HG03108 (cell line): Measurements from ENCODE around the gene NAIF1.
"Not testable (repeated sequence)": the region's sequence is repeated elsewhere in the genome, so short reads cannot be mapped to it uniquely, and the experiment has no call there.

Experiments
- ATAC-seq: cut with Tn5 transposase; IDR thresholded peaks from one replicate; pipeline ENCODE4 v1.9.1; 2021; ENCODE audit warnings: moderate library complexity; ENCODE audit not compliant: unreplicated experiment

Gene NAIF1

DNA sequence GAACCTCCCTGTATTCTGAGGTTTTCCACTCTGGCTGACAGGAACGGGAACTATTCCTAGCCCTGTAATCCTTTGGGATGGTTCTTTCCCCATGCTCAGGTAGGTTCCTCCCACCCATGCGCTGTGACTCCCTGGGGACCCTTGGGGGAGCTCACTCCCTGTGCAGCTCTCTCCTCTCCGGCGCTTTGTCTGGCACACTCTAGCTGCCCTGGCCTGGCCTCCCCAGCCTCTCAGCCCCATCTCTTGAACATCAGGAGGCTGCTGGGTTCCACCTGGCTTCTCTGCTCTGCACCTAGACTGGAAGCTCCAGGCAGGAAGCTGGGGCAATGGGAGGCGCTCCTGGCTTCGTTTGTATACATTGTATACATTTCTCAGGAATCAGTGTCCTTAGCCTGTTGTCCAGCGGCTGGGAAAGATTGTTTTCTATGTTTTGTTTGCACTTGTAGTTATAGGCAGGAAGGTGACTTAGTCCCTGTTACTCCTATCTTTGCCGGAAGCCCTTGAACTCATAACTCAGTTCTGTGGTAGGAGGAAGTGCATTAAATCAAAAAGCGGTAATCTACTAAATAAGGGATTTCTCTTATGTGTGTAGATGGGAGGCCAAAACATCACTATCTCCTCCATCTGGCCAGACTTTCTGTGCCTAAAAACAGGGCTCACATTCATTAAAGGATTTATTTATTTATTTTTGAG lies 21.3 kb upstream of the NAIF1 start:
- no peak for ATAC-seq

DNA sequence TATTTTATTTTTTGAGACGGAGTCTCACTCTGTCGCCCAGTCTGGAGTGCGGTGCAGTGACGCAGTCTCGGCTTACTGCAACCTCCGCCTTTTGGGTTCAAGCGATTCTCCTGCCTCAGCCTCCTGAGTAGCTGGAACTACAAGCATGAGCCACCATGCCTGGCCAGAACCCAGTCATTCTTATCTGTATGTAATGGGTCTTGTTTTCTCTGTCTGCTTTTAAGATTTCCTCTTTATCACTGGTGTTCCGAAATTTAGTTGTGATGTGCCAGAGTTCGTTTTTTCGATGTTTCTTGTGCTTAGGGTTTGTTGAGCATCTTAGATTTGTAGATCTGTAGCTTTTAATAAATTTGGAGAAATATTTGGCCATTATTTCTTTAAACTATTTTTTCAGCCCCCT lies 20.1 kb upstream of the NAIF1 start:
- no peak for ATAC-seq

DNA sequence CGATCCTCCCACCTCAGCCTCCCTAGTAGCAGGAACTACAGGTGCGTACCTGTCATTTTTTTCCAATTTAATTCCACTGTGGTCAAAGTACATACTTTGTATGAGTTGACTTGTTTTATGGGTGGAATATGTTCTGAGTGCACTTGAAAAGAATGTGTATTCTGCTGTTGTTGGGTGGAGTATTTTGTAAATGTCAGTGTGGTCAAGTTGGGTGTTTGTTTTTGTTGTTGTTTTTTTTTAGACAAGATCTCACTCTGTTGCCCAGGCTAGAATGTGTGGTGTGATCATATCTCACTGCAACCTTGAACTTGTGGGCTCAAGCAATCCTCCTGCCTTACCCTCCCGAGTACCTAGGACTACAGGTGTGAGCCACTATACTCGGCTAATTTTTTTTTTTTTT lies 18.8 kb upstream of the NAIF1 start:
- ATAC-seq = no peak

DNA sequence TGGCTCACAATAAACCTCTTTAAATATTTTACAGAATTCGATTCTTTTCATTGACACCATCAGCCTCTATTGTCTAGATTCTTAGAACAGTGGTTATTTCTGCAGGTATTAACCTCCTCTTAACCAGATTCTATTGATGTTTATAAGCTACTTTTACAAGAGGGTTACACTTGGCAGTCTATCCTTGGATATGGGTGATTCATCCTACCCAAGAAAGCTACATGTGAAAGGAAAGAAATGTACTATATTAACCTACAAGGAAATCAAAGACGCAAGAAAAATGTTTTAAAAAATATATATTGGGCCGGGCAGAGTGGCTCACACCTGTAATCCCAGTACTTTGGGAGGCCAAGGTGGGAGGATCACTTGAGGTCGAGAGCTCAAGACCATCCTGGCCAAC lies 17.6 kb upstream of the NAIF1 start:
- ATAC-seq = no peak

DNA sequence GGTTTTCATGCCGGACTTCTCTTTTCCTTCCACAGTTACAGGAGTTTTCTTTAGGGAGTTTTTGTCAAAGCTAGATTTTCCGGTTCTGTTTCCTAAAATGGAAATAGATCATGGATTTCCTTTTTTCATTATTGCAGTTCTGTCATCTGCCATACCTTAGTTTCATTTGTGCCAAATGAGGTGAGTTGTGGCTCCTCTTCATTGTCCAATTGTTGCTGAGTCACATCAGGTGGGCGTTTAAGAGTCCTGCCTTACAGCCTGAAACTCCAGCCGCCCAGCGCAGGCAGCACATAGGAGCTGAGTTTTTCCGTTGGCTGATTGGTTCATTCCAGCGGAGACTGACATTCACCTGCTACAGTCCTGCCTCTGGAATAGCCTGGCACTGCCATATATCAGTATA lies 15.0 kb upstream of the NAIF1 start:
- ATAC-seq = no peak

DNA sequence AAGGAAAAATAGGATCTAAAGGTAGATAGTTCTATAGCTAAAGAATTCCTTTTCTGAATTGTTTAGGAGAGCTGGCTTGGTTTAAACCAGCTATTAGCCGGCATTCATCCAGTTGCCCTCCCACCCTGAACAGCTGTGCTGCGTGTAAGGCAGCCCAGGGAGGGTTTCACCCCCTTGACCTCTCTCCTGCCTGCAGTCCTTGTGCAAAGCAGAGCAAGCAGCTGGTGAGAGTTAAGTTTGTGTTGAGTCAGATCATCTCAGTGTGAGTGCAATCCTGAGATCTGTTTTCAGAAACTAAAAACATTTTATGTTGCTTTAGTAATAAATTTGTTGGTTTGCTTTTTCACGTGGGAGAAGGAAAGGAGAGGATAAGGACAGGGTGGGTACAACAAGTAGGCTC lies 13.9 kb upstream of the NAIF1 start:
- ATAC-seq = no peak

DNA sequence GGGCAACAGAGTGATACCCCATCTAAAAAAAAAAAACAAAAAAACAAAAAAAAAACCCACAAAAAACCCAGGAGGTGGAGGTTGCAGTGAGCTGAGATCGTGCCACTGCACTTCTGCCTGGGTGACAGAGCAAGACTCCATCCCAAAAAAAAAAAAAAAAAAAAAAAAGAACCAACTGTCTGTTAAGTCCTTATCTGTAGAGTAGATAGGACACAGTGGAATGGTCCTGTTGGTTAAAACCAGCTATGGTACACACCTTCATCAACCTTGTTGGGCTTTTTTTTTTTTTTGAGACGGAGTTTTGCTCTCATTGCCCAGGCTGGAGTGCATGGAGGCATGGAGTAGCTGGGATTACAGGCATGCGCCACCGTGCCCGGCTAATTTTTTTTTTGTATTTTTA lies 13.1 kb upstream of the NAIF1 start:
- ATAC-seq = no peak

DNA sequence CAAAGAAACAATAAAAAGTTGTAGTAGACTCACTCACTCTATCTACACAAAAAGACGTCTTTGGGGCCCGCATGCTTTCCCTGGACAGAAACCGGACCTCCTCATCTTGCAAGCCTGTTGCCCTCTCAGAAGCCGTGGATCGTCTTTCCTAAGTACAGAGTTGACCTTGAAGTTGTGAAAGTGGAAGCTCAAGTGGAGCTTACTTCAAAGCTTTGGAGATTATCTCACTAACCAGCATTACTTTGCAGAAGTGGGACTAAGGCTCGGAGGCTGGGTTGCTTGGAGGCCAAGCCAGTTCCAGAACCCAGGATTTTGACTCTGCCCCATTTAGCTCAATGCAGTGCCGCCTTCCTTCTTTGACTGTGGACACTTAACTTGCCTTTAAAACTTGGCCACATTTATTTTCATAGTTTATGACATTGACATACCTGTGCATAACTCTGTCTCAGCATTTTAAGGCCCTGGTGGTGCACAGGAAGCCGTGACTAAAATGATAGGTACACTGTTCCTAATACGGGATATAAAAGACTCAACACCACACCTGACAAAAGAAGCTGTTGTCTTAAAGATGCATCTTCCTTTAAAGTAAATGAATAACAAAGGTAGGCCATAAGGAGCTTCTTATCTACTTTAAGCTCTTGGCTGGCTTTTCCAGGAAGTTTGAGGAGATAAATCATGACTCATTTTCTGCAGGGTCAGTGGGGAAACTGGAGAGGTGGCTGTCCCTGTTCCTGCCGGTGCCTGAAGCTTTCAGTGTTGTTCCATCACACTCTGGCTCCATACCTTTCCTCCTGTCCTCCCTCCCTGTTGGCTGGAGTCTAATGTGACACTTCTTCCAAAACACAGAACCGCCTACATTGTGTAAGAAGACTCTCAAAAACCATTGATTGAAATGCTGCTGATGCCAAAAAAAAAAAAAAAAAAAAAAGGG lies 11.6 kb upstream of the NAIF1 start:
- no peak for ATAC-seq

DNA sequence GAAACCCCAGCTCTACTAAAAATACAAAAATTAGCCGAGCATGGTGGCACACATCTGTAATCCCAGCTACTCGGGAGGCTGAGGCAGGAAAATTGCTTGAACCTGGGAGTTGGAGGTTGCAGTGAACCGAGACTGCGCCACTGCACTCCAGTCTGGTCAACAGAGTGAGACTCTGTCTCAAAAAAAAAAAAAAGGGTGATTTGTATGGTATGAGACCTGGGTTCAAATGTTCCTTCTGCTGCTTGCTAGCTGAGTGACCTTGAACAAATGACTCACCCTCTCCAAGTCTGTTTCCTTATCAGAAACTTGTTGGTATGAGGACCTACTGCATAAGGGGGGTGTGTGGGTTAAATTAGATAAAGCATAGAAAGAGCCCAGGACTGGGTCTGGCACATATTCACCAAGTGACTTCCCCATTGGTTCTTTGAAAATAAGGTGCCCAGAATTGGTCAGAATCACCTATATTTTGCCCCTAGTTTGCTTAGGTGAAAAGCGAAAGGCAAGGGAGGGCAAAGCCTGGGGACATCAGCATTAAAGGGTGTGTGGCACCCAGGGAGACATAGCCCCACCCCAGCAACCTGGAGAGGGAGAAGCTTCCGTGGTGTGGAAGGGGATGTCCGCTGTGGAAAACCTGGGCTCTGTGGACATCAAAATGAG lies 10.9 kb upstream of the NAIF1 start:
- no peak for ATAC-seq

DNA sequence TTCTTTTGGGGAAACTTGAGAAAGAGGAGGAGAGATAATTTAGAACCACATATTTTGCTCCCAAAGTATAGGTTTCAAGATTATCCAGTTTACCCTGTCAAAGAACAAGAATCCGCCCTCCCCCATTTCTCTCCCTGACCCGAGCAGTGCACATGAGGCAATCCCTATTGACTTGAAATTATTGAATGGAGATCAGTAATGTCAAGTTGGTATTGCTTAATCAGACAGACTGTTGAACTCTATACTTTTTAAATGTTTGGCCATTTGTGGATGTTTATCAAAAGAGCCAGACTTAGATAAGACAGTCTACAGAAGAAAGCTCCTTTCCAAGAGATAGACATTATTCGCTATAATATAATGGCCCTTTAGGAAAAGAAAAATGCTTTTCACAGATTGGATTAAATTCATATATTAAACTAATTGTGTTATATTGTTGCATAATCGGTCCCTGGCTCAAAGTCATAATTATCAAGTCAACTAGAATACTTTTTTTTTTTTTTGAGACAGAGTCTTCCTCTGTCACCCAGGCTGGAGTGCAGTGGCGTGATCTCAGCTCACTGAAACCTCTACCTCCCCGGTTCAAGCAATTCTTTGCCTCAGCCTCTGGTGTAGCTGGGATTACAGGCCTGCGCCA lies 6.2 kb upstream of the NAIF1 start:
- no peak for ATAC-seq

DNA sequence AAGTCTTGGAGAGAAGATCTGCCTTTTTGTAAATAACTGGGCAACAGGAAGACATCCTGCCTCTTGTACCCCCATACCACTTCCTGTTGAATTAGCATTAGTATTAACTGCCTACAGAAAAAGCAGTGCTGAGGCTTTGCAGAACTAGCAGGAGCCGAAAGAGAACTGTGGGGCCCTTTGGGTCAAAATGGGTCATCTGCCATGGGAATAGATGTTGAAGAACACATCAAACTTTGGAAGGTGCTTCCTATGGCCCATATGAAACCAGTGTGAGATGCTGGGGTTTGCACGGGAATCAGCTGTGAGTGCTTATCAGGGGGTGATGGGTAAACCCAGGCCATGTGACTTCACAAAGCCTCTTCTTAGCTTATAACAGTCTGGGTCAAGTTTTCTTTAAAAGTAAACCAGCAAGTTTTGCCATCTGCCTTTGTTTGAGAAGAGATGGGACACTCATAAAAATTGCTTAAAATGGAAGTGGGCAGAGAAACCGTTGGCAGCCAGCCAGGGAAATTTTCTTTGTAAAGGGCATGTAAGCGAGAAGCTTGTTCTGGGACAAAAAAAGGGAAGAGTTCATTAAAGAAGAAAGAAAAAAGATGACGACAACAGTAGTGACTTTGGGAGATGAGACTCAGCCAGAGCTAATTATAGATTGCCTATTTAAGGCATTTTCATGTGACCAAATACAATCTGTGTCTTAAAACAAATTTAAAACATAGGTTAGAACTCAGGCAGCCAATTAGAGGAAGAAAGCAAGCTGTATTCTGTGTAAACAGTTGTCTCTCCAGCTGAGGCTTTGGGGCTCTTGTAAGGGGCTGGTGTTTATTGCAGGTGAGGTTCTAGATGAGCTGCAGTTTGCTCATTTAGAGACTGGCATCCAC lies 5.3 kb upstream of the NAIF1 start:
- no peak for ATAC-seq

DNA sequence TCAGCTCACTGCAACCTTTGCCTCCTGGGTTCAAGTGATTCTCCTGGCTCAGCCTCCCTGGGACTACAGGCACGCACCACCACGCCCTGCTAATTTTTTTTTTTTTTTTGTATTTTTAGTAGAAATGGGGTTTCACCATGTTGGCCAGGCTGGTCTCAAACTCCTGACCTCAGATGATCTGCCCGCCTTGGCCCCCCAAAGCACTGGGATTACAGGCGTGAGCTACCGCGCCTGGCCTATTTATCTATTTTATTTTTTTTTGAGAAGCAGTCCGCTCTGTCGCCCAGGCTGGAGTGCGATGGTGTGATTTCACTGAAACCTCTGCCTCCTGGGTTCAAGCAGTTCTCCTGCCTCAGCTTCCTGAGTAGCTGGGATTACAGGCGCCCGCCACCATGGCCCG lies 4.4 kb upstream of the NAIF1 start:
- ATAC-seq = not testable (repeated sequence)

DNA sequence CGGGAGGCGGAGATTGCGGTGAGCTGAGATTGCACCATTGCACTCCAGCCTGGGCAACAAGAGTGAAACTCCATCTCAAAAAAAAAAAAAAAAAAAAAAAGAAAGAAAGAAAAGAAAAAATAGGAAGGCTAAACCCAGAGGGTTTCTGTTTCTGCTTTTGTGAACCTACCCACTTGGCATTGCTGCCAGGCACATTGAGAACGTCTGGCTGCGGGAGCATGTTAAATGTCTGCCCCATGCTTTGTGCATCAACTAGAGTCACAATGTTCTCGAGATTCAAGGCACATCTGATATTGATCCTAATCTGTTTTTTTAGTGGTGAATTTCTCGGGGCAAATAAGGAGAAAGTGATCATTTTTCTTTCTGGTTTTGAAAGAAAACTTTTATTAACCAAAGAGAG lies 3.8 kb upstream of the NAIF1 start:
- no peak for ATAC-seq

DNA sequence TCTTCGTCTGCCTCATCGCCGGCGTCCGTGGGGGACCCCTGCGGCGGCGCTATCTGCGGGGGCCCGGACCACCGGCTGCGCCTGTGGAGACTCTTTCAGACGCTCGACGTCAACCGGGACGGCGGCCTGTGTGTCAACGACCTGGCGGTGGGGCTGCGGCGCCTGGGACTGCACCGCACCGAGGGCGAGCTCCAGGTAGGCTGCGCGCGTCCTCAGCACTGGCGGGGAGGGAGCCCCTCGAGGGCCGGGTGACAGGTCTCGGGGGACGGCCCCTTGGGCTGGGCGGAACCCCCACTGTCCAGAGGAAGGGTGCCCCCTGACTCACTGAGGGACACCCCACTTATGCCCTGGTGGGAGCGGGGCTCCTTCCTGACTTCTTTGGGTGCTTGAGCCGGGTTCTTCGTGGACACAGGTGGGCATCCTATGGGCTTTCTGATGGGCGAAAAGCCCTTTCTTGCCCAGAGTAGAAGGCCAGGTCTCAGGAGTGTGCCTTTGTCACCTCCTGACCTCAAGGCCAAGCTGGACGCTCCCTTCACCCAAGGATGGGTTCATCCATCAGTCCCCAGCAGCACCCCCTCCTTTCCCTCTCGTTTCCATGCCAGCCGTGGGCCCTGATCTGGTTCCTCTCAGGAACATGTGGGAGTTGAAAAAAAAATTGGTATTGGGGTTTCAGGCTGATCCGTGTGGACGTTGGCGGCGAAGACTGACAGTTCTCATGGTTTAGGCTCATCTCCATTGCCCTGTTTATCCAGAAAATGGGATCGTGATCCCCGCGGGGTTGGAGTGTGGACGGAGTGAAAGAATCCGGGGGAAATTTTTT lies 1.5 kb upstream of the NAIF1 start:
- peak; percentile 2 for ATAC-seq

DNA sequence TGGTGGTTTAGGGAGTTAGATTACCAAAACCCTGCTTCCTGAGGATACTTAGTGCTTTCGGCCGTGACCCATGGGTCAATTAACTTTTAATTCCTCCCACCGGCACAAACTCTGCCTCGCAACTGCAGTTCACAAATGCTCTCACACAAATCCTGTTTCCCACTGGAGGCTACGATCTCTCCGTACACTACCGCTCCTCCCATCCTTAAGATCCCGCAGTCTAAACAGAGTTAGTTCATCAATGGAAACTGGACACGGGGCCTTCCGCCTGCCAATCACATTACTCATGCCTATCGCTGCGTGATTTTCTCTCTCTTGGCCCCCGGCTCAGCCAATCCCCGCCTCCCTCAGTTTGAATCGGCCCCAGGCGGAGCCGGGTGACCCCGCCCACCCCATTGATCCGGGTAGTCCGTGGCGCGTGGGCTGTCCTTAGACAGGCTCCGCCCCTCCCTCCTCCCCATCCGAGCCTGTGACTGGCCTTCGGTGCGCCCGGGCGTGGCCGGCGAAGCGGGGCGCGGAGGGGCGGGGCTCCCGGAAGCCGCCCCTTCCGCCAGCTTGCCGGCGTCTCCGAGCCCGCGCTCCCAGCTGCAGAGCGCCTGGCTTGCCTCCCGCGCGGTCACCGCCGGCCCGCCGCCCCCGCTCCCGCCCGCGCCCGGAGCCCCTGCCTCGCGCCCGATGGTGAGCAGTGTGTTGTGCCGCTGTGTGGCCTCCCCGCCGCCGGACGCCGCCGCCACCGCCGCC lies 695 bp upstream of the NAIF1 start, which contains the start of gene SLC25A25:
TSS of gene SLC25A25 (plus strand) at position 588 of the 741 bp plus-strand sequence. CDS start at position 676, 88 bp downstream.
- ATAC-seq = peak; percentile 63

DNA sequence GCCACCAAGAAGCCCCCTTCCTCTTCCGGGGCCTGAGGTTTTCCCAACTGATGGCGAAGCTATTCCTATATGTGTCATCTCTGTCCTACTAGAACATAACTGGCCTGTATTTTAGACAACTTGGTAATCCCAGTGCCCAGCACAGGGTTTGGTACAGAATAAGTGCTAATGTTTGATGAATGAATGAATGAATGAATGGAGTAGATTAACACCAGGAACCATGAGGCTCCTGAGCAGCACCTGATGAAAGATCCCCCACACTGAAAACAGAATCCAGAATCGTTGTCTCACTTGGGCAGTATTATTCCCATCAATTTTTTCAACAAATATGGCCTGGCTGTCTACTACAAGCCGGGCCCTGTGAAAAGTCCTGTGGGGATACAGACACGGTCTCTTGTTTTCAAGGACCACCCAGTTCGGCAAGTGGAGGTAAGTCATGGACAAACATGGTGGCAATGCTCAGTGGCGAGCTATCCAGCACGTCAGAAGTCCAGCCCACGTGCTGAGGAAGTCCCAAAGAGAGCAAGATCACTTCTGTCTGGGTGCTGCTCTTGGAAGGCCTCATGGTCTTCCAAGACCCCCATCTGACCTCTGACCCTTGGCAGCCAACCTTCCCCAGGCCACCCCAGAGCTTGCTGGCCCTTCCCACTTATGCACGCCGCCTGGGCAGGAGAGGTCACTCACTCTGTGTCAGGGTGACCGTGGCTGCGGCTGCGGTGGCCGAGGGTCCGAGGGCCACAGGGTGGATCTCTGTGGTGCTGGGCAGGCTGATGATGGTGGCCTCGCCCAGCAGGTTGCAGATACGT lies 1.0 kb downstream of the NAIF1 start:
- no peak for ATAC-seq

DNA sequence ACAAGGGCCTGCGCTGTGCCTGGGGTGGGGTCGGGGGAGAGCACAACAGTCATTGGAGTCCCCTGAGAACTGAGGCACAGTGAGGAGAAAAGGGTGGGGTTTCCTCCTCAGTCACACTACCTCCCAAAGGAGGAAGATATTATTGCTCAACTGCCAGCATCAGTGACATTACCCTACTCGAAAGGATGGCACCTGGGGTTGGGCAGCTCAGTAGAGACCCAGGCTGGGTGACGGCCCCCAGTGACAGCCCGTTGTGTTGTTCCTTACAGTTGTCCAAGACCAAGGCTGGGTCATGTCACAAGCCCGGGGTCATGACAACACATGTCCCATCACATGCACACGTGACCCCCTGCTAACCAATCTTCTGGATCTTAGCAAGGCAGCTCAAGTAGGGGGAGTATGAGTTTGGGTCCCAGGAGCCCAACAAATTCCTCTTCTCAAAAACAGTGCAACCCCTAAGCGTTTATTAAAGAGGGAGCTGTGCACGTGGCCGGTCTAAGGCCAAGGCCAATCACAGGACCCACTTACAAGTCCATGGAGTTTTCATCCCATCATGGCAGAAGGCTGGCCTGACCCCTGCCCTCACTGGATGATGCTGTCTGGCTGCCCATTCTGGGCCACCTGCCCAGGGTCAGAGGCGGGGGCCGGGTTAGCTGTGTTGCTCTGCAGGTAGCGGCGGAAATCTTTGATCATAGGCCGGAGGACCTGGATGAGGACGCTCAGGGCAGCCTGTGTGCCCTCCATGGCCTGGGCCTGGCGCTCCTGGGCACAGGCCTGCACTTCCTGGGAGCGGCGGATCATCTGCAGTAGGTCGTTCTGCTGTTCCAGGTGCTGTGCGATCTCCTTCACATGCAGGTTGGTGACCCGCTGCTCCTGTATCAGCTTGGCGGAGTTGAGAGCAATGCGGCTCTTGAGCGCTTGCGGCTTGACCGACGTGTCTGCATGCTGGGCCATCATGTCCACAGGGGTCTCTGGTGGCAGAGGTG lies 4.0 kb downstream of the NAIF1 start:
- ATAC-seq = no peak
